ENCODE data around the gene ESAM. TPM values are rescaled to one million over a fixed set of nuclear protein-coding genes. Genes with fewer than 3 reads are reported as not detected.

Gene ESAM
- polyA plus RNA-seq, 1 donor (not counting 4 experiments of a cell fraction or from before 2014, with no cell fraction given): 0.04 TPM

DNA sequence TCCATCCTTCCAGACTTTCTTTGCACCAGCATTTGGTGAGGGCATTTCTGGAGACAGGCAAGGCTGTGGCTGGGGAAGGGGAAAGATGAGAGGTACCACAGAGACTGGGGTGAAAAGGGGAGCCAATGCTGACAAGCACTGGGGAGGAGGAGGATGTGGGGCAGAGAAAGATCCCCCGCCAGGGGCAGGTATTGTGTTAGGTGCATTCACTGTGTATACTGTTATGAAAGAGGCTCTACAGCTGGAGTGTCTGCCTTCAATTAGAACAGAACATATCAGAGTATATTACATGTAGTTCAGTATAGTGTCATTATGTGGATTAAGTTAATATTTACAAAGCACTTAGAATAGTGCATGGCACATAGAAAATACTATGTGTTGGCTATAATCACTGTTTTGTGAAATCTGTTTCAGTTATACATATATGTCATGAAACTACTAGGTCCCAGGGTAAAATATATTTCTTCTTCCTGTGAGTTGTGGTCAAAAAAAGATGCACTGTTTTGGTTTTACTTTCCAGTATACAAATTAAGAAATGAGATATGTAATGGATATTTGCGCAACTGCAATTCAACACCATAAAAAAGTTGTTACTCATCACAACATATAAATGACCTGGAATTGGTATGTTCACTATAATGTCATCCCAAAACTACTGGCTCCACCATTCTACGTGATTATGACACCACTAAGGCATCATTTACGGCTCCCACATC is 29.7 kb upstream of the ESAM start:
- TF ChIP-seq, protein P1, sequence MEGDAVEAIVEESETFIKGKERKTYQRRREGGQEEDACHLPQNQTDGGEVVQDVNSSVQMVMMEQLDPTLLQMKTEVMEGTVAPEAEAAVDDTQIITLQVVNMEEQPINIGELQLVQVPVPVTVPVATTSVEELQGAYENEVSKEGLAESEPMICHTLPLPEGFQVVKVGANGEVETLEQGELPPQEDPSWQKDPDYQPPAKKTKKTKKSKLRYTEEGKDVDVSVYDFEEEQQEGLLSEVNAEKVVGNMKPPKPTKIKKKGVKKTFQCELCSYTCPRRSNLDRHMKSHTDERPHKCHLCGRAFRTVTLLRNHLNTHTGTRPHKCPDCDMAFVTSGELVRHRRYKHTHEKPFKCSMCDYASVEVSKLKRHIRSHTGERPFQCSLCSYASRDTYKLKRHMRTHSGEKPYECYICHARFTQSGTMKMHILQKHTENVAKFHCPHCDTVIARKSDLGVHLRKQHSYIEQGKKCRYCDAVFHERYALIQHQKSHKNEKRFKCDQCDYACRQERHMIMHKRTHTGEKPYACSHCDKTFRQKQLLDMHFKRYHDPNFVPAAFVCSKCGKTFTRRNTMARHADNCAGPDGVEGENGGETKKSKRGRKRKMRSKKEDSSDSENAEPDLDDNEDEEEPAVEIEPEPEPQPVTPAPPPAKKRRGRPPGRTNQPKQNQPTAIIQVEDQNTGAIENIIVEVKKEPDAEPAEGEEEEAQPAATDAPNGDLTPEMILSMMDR (optimal IDR thresholded peaks at IDR 0.05 in 1 of 3, IDR thresholded peaks at IDR 0.05 in 1 of 3, conservative IDR thresholded peaks at IDR 0.05 in 1 of 3; ENCODE audit: extremely low read depth in 1 of 3, insufficient read depth in 2 of 3, low read length in 3 of 3): no peak
- TF ChIP-seq EZH2 (IDR thresholded peaks at IDR 0.05; ENCODE audit: low read length): no peak
- no peak for DNase-seq (ENCODE audit: low read depth, low spot score)

DNA sequence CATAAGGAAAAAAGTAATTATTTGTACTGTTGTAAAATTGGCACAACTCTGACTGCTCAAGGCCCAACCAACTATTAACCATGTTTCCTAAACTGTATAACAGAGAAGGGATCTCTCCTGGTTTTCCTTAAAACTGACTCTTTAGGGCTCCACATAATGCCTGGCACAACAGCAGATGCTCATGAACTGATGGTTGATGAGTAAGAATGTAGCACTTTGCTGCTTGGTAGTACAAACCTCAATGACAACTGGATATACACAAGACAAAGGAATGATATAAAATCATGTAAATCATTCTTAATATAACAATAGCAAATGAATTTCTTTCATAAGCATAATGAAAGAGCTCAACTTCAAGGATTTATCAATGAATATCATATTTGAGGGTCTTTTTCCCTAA is 26.4 kb upstream of the ESAM start:
- no peak overlapping the region for H2AFZ ChIP-seq (ENCODE audit: control insufficient read depth, low read length)
- H3K9me1 ChIP-seq (ENCODE audit: control insufficient read depth, extremely low read depth, insufficient read depth, low read length): peaks cover 2% of the 10 kb centered on the region
- H4K20me1 ChIP-seq (ENCODE audit: control insufficient read depth, extremely low read depth, insufficient read depth, low read length): peaks cover 11% of the 10 kb centered on the region
- no peaks in the 10 kb centered on the region for H3K9me3 ChIP-seq (ENCODE audit: control insufficient read depth, low read depth, low read length)
- TF ChIP-seq, protein P1 (optimal IDR thresholded peaks at IDR 0.05 in 1 of 3, IDR thresholded peaks at IDR 0.05 in 1 of 3, conservative IDR thresholded peaks at IDR 0.05 in 1 of 3; ENCODE audit: extremely low read depth in 1 of 3, insufficient read depth in 2 of 3, low read length in 3 of 3): no peak
- TF ChIP-seq EZH2 (IDR thresholded peaks at IDR 0.05; ENCODE audit: low read length): no peak
- peaks cover 52% of the 10 kb centered on the region for H3K79me2 ChIP-seq (ENCODE audit: control insufficient read depth, insufficient read depth, low read length)
- H3K27ac ChIP-seq (ENCODE audit: control insufficient read depth, insufficient read depth, low read length): no peak overlapping the region
- no peaks in the 10 kb centered on the region for H3K4me1 ChIP-seq (ENCODE audit: control insufficient read depth, extremely low read depth, insufficient read depth, low read length)
- FAIRE-seq: no peak
- H3K4me3 ChIP-seq (ENCODE audit: control insufficient read depth in 2 of 3, extremely low read depth in 1 of 3, insufficient read depth in 2 of 3, low read depth in 1 of 3, low read length in 3 of 3): no peak overlapping the region
- dilution Hi-C loops (cut with MboI; ENCODE audit: extremely low pct_ligation_motif_present, low sequenced_read_pairs): no loop called here
- H3K4me2 ChIP-seq (ENCODE audit: control insufficient read depth, extremely low read depth, insufficient read depth, low read depth, low read length): no peak overlapping the region
- no peak for DNase-seq (ENCODE audit: low read depth, low spot score)
- H3K36me3 ChIP-seq (ENCODE audit: control insufficient read depth in 2 of 2, extremely low read depth in 1 of 2, insufficient read depth in 2 of 2, low read length in 2 of 2): no peaks in the 10 kb centered on the region
- no peak overlapping the region for H3K9ac ChIP-seq (ENCODE audit: control insufficient read depth, extremely low read depth, insufficient read depth, low read length)
- no peaks in the 10 kb centered on the region for H3K27me3 ChIP-seq (ENCODE audit: control insufficient read depth, extremely low read depth, insufficient read depth, low read length)

More for the DNA sequence above, 29.7 kb upstream of the ESAM start:
- H3K9me1 ChIP-seq (ENCODE audit: control insufficient read depth, extremely low read depth, insufficient read depth, low read length): peaks cover 2% of the 10 kb centered on the region
- H4K20me1 ChIP-seq (ENCODE audit: control insufficient read depth, extremely low read depth, insufficient read depth, low read length): peaks cover 9% of the 10 kb centered on the region
- H3K9ac ChIP-seq (ENCODE audit: control insufficient read depth, extremely low read depth, insufficient read depth, low read length): no peak overlapping the region
- H3K4me1 ChIP-seq (ENCODE audit: control insufficient read depth, extremely low read depth, insufficient read depth, low read length): no peaks in the 10 kb centered on the region
- FAIRE-seq: no peak
- H2AFZ ChIP-seq (ENCODE audit: control insufficient read depth, low read length): no peak overlapping the region
- H3K27me3 ChIP-seq (ENCODE audit: control insufficient read depth, extremely low read depth, insufficient read depth, low read length): no peaks in the 10 kb centered on the region
- no peak overlapping the region for H3K4me2 ChIP-seq (ENCODE audit: control insufficient read depth, extremely low read depth, insufficient read depth, low read depth, low read length)
- H3K79me2 ChIP-seq (ENCODE audit: control insufficient read depth, insufficient read depth, low read length): peaks cover 68% of the 10 kb centered on the region
- no peak overlapping the region for H3K27ac ChIP-seq (ENCODE audit: control insufficient read depth, insufficient read depth, low read length)
- dilution Hi-C loops (cut with MboI; ENCODE audit: extremely low pct_ligation_motif_present, low sequenced_read_pairs): no loop called here
- no peaks in the 10 kb centered on the region for H3K9me3 ChIP-seq (ENCODE audit: control insufficient read depth, low read depth, low read length)
- no peak overlapping the region for H3K4me3 ChIP-seq (ENCODE audit: control insufficient read depth in 2 of 3, extremely low read depth in 1 of 3, insufficient read depth in 2 of 3, low read depth in 1 of 3, low read length in 3 of 3)
- H3K36me3 ChIP-seq (ENCODE audit: control insufficient read depth in 2 of 2, extremely low read depth in 1 of 2, insufficient read depth in 2 of 2, low read length in 2 of 2): no peaks in the 10 kb centered on the region
